CD4-positive, alpha-beta T cell (primary cell): ENCODE measurements around the gene TSHZ2. TPM values are rescaled to one million over a fixed set of nuclear protein-coding genes. Genes with fewer than 3 reads are reported as not detected.
"Not testable (repeated sequence)": the region's sequence is repeated elsewhere in the genome, so short reads cannot be mapped to it uniquely, and the experiment has no call there.

ENCODE experiments used
- ATAC-seq: fragments of 200-7000 bp; cut with Tn5 transposase; one replicate; pipeline ENCODE4 v1.10.0; 2022; ENCODE audit warnings: mild to moderate bottlenecking; ENCODE audit not compliant: poor library complexity
- CTCF ChIA-PET: fragments of 350-600 bp; sonication (Branson Sonifier 250); formaldehyde crosslinking; loops from one replicate; lab custom pipeline; 2021; ENCODE audit warnings: antibody characterized with exemption, inconsistent platforms; lab: Charles Lee
- POLR2A ChIA-PET: fragments of 350-600 bp; sonication (Branson Sonifier 250); formaldehyde crosslinking; loops from one replicate; lab custom pipeline; 2021; ENCODE audit warnings: antibody characterized with exemption, inconsistent platforms; lab: Charles Lee
- DNase-seq, 14 experiments: peaks; one replicate each; pipeline ENCODE4 v3.0.0-alpha.2; 2013 to 2020; ENCODE audit warnings: mixed read lengths in 2 of 14
- H3K27ac ChIP-seq, 2 donors: one replicate each; pipeline versions ENCODE4 v1.5.1 to v1.7.0; 2013; ENCODE audit warnings: low read length in 2 of 2, low read depth in 1 of 2, mild to moderate bottlenecking in 1 of 2
- H3K27me3 ChIP-seq, 2 experiments: 1 replicate in 1 of 2; 2 replicates in 1 of 2; pipeline versions ENCODE4 v1.6.1 to v1.7.0; 2013; ENCODE audit warnings: low read length in 2 of 2, control low read depth in 1 of 2, mild to moderate bottlenecking in 1 of 2, moderate library complexity in 1 of 2; ENCODE audit not compliant: insufficient read depth in 2 of 2, control insufficient read depth in 1 of 2
- H3K36me3 ChIP-seq: one replicate; pipeline ENCODE4 v1.6.1; 2013; ENCODE audit warnings: low read length, control low read depth; ENCODE audit not compliant: insufficient read depth
- H3K4me1 ChIP-seq: one replicate; pipeline ENCODE4 v1.6.1; 2013; ENCODE audit warnings: low read length, control low read depth; ENCODE audit not compliant: insufficient read depth
- H3K4me3 ChIP-seq: one replicate; pipeline ENCODE4 v1.5.1; 2013; ENCODE audit warnings: mild to moderate bottlenecking, low read length, moderate library complexity
- H3K9me3 ChIP-seq, 2 experiments: 1 replicate in 1 of 2; 2 replicates in 1 of 2; pipeline versions ENCODE4 v1.6.1 to v1.7.0; 2013; ENCODE audit warnings: low read length in 2 of 2, mild to moderate bottlenecking in 2 of 2, control low read depth in 1 of 2, moderate library complexity in 1 of 2; ENCODE audit not compliant: control insufficient read depth in 1 of 2, insufficient read depth in 1 of 2
- H3K27ac Mint-ChIP-seq: one replicate; pipeline ENCODE4 v1.8.0; 2020; ENCODE audit warnings: mixed read lengths
- H3K27me3 Mint-ChIP-seq: one replicate; pipeline ENCODE4 v1.8.0; 2021; ENCODE audit warnings: mixed read lengths
- H3K36me3 Mint-ChIP-seq: one replicate; pipeline ENCODE4 v1.8.0; 2021; ENCODE audit warnings: low read depth, mixed read lengths
- H3K4me1 Mint-ChIP-seq: one replicate; pipeline ENCODE4 v1.8.0; 2021; ENCODE audit warnings: low read depth, mixed read lengths
- H3K4me3 Mint-ChIP-seq: one replicate; pipeline ENCODE4 v1.8.0; 2020; ENCODE audit warnings: mild to moderate bottlenecking, mixed read lengths
- H3K9me3 Mint-ChIP-seq: one replicate; pipeline ENCODE4 v1.8.0; 2020; ENCODE audit warnings: mixed read lengths
- CTCF ChIP-seq: fragments of 200-600 bp; IDR thresholded peaks from one replicate; pipeline ENCODE4 v1.8.0; 2022; ENCODE audit warnings: antibody characterized with exemption, mild to moderate bottlenecking
- intact Hi-C, 2 experiments: fragments of 100-400 bp; cut with DNase I in 1 of 2; cut with micrococcal nuclease in 1 of 2; formaldehyde crosslinking; loops; one replicate each; pipeline versions ENCODE4 v1.15.1 to v1.9.0; 2023 to 2025; cut with DNase I, micrococcal nuclease
- total RNA-seq, 174 experiments: library from RNA in 2 of 174; stranded (reverse) in 2 of 174; gene quantifications; one replicate each; pipeline ENCODE4 v1.2.3 and lab custom pipeline; 2021 to 2026

Gene TSHZ2
- total RNA-seq, 2 experiments from 2014 or later, result 26.1 to 27.4 TPM

GRCh38 chr20:53321596-53321995 is 349.4 kb downstream of the TSHZ2 start:
- Histone ChIP-seq H3K27me3 (no peaks in the 10 kb centered on the region), H3K4me1 (peaks cover 7% of the 10 kb centered on the region), H3K9me3 (no peaks in the 10 kb centered on the region), H3K27ac (no peak overlapping the region), H3K4me3 (no peak overlapping the region), H3K36me3 (no peaks in the 10 kb centered on the region)
- intact Hi-C loops, result no loop called here
- H3K27ac Mint-ChIP-seq, result no peak overlapping the region
- ATAC-seq (no peak), DNase-seq (no peak)
- peaks cover 4% of the 10 kb centered on the region for H3K36me3 Mint-ChIP-seq
- ChIA-PET CTCF (no interaction called here), POLR2A (no interaction called here)
- no peak for TF ChIP-seq CTCF
- H3K4me1 Mint-ChIP-seq, result peaks cover 31% of the 10 kb centered on the region
- H3K4me3 Mint-ChIP-seq, result no peak overlapping the region
- peaks cover 3% of the 10 kb centered on the region for H3K9me3 Mint-ChIP-seq
- no peaks in the 10 kb centered on the region for H3K27me3 Mint-ChIP-seq

- no peak overlapping the region for H3K27ac ChIP-seq
Observed at GRCh38 chr20:53322651-53323050, 350.5 kb downstream of the TSHZ2 start.

GRCh38 chr20:53323460-53323859 is 351.3 kb downstream of the TSHZ2 start:
- ATAC-seq, H3K36me3 Mint-ChIP-seq, H3K36me3 ChIP-seq, H3K9me3 Mint-ChIP-seq, H3K27me3 ChIP-seq, H3K9me3 ChIP-seq, H3K27ac ChIP-seq, H3K27me3 Mint-ChIP-seq, POLR2A ChIA-PET, intact Hi-C loops, DNase-seq, H3K4me3 Mint-ChIP-seq, H3K4me1 ChIP-seq, H3K27ac Mint-ChIP-seq, H3K4me3 ChIP-seq, CTCF ChIA-PET: not testable (repeated sequence)
- H3K4me1 Mint-ChIP-seq, result peaks cover 31% of the 10 kb centered on the region

More at GRCh38 chr20:53322651-53323050, 350.5 kb downstream of the TSHZ2 start:
- H3K27me3 Mint-ChIP-seq, result no peaks in the 10 kb centered on the region
- peak overlapping the region; percentile 45 for H3K27ac Mint-ChIP-seq
- peaks cover 7% of the 10 kb centered on the region for H3K4me1 ChIP-seq
- no peak for TF ChIP-seq CTCF
- H3K4me1 Mint-ChIP-seq, result peaks cover 31% of the 10 kb centered on the region
- peak in 5 of 14 experiments; percentile 1 to 17 (median 4) for DNase-seq
- H3K9me3 Mint-ChIP-seq, result peaks cover 3% of the 10 kb centered on the region
- no peaks in the 10 kb centered on the region for H3K36me3 ChIP-seq
- ATAC-seq, result peak; percentile 60
- intact Hi-C loops, result no loop called here
- H3K9me3 ChIP-seq, result no peaks in the 10 kb centered on the region
- no peak overlapping the region for H3K4me3 ChIP-seq
- H3K36me3 Mint-ChIP-seq, result peaks cover 4% of the 10 kb centered on the region
- peak overlapping the region; percentile 23 for H3K4me3 Mint-ChIP-seq
- ChIA-PET POLR2A (no interaction called here), CTCF (no interaction called here)
- no peaks in the 10 kb centered on the region for H3K27me3 ChIP-seq

GRCh38 chr20:53324816-53325215 is 352.7 kb downstream of the TSHZ2 start:
- no peaks in the 10 kb centered on the region for H3K36me3 ChIP-seq
- H3K4me3 ChIP-seq, result no peak overlapping the region
- ChIA-PET POLR2A (no interaction called here), CTCF (no interaction called here)
- no peaks in the 10 kb centered on the region for H3K27me3 Mint-ChIP-seq
- peaks cover 7% of the 10 kb centered on the region for H3K4me1 ChIP-seq
- H3K9me3 ChIP-seq, result no peaks in the 10 kb centered on the region
- intact Hi-C loops, result no loop called here
- peaks cover 27% of the 10 kb centered on the region for H3K4me1 Mint-ChIP-seq
- no peak overlapping the region for H3K27ac ChIP-seq
- ATAC-seq (no peak), DNase-seq (no peak)
- H3K36me3 Mint-ChIP-seq, result peaks cover 4% of the 10 kb centered on the region
- no peaks in the 10 kb centered on the region for H3K27me3 ChIP-seq
- no peak for TF ChIP-seq CTCF
- H3K4me3 Mint-ChIP-seq, result no peak overlapping the region
- H3K9me3 Mint-ChIP-seq, result no peaks in the 10 kb centered on the region
- no peak overlapping the region for H3K27ac Mint-ChIP-seq
